Measurements from ENCODE around the gene FBLN1. TPM values are rescaled to one million over a fixed set of nuclear protein-coding genes. Genes with fewer than 3 reads are reported as not detected.

FBLN1 gene
- total and polyA plus RNA-seq, 5 donors from 2014 or later: 0.49 TPM; not detected in 4

DNA sequence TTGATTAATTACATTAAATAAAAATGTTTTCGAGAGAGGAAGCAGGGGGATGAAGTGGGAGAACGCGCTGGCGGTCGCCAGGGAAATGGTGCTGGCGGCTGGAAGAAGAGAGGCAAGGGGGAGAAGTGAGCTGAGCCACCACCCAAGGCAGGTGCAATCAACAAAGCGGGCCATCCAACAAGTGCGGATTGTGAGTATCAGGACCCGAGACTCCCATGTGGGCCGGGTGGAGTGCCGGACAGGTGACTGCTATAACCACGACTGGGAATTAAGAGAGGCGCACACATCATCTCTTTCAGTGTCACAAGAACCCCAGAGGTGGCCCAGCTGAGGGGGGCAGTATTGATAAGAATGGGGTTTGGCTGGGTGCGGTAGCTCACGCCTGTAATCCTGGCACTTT is 127.8 kb downstream of the FBLN1 start:
- H3K4me3 ChIP-seq (ENCODE audit: low read depth, low read length): no peak overlapping the region
- no peaks in the 10 kb centered on the region for H3K36me3 ChIP-seq (ENCODE audit: control insufficient read depth, insufficient read depth, low read length)
- peaks cover 0 to 1% (median 0%) of the 10 kb centered on the region in 7 donors for H3K9me3 Mint-ChIP-seq
- H3K27ac ChIP-seq (ENCODE audit: insufficient read depth, low read length, poor library complexity, severe bottlenecking): no peak overlapping the region
- H3K4me1 Mint-ChIP-seq: peaks cover 0 to 3% (median 0%) of the 10 kb centered on the region in 4 donors
- H3K27me3 Mint-ChIP-seq: peaks cover 45% of the 10 kb centered on the region
- H3K27ac Mint-ChIP-seq: no peak overlapping the region
- DNase-seq (no peak), ATAC-seq (ENCODE audit: low read depth in 2 of 2) (no peak)
- H3K4me1 ChIP-seq (ENCODE audit: control insufficient read depth, insufficient read depth, low read length, poor library complexity, severe bottlenecking): no peaks in the 10 kb centered on the region
- no peak overlapping the region for H3K4me3 Mint-ChIP-seq
- no peaks in the 10 kb centered on the region for H3K27me3 ChIP-seq (ENCODE audit: control insufficient read depth, insufficient read depth, low read length)
- H3K36me3 Mint-ChIP-seq: no peaks in the 10 kb centered on the region
- no peaks in the 10 kb centered on the region for H3K9me3 ChIP-seq (ENCODE audit: control insufficient read depth in 2 of 2, low read length in 2 of 2)

DNA sequence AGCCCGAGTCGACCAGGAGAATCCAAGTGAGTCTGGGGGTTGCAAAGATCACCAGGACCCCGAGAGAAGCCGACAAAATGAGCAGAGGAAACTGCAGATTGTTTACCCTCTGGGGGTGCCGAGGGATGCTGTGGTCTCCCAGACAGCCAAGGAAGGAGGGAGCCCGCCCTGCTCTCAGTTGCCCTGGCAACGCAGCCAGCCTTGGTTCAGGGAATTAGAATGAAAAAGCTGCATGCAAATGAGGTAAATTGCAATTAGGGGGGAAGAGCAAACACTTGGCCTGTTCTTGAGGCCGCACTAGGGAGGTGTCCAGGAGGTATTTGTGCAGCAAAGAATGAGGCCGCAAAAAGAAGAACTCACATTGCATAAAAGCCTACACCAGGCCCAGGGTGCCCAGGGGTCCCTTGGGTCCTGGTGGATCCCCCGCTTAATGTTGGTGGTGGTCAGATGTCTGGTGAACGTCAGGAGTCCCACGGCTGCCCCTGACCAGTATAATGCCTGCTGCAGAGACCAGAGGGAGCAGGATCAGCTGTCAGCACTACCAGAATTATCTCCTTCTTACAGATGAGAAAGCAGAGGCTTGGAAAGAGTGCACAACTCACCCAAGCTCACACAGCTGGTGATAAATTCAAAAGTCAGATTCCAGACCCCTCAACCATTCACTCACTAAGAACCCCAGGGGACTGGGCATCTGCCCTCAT is 128.6 kb downstream of the FBLN1 start:
- Mint-ChIP-seq H3K27me3 (peaks cover 54% of the 10 kb centered on the region), H3K27ac (peak overlapping the region in 1 of 3 donors; percentile 57), H3K4me3 (no peak overlapping the region), H3K9me3 (peaks cover 0 to 1% (median 0%) of the 10 kb centered on the region in 7 donors), H3K36me3 (no peaks in the 10 kb centered on the region), H3K4me1 (peaks cover 0 to 3% (median 0%) of the 10 kb centered on the region in 4 donors)
- H3K4me1 ChIP-seq (ENCODE audit: control insufficient read depth, insufficient read depth, low read length, poor library complexity, severe bottlenecking): no peaks in the 10 kb centered on the region
- ATAC-seq (ENCODE audit: low read depth in 2 of 2): no peak
- H3K4me3 ChIP-seq (ENCODE audit: low read depth, low read length): no peak overlapping the region
- no peaks in the 10 kb centered on the region for H3K36me3 ChIP-seq (ENCODE audit: control insufficient read depth, insufficient read depth, low read length)
- H3K9me3 ChIP-seq (ENCODE audit: control insufficient read depth in 2 of 2, low read length in 2 of 2): no peaks in the 10 kb centered on the region
- H3K27ac ChIP-seq (ENCODE audit: insufficient read depth, low read length, poor library complexity, severe bottlenecking): no peak overlapping the region
- DNase-seq: no peak
- H3K27me3 ChIP-seq (ENCODE audit: control insufficient read depth, insufficient read depth, low read length): peaks cover under 1% of the 10 kb centered on the region

DNA sequence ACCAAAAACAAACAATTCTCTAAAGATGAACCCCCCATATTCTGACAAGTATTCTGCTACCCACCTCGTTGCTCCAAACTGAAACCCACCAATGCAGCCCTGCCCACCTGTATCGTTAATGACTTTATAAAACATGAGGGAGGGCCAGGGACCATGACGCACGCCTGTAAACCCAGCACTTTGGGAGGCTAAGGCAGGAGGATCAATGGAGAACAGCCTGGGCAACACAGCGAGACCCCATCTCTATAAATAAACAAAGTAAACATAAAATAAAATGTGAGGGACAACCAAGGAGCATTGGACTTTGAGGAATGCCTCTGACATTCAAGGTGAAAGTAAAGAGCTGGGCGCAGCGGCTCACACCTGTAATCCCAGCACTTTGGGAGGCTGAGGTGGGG is 129.2 kb downstream of the FBLN1 start:
- H3K4me3 Mint-ChIP-seq: no peak overlapping the region
- no peak overlapping the region for H3K27ac Mint-ChIP-seq
- H3K27ac ChIP-seq (ENCODE audit: insufficient read depth, low read length, poor library complexity, severe bottlenecking): no peak overlapping the region
- no peaks in the 10 kb centered on the region for H3K36me3 Mint-ChIP-seq
- no peak overlapping the region for H3K4me3 ChIP-seq (ENCODE audit: low read depth, low read length)
- DNase-seq: no peak
- H3K9me3 Mint-ChIP-seq: peaks cover 0 to 1% (median 0%) of the 10 kb centered on the region in 7 donors
- H3K4me1 ChIP-seq (ENCODE audit: control insufficient read depth, insufficient read depth, low read length, poor library complexity, severe bottlenecking): no peaks in the 10 kb centered on the region
- peaks cover 59% of the 10 kb centered on the region for H3K27me3 Mint-ChIP-seq
- ATAC-seq (ENCODE audit: low read depth in 2 of 2): no peak
- H3K4me1 Mint-ChIP-seq: peaks cover 0 to 3% (median 0%) of the 10 kb centered on the region in 4 donors
- no peaks in the 10 kb centered on the region for H3K36me3 ChIP-seq (ENCODE audit: control insufficient read depth, insufficient read depth, low read length)
- H3K9me3 ChIP-seq (ENCODE audit: control insufficient read depth in 2 of 2, low read length in 2 of 2): no peaks in the 10 kb centered on the region
- H3K27me3 ChIP-seq (ENCODE audit: control insufficient read depth, insufficient read depth, low read length): peaks cover 4% of the 10 kb centered on the region

DNA sequence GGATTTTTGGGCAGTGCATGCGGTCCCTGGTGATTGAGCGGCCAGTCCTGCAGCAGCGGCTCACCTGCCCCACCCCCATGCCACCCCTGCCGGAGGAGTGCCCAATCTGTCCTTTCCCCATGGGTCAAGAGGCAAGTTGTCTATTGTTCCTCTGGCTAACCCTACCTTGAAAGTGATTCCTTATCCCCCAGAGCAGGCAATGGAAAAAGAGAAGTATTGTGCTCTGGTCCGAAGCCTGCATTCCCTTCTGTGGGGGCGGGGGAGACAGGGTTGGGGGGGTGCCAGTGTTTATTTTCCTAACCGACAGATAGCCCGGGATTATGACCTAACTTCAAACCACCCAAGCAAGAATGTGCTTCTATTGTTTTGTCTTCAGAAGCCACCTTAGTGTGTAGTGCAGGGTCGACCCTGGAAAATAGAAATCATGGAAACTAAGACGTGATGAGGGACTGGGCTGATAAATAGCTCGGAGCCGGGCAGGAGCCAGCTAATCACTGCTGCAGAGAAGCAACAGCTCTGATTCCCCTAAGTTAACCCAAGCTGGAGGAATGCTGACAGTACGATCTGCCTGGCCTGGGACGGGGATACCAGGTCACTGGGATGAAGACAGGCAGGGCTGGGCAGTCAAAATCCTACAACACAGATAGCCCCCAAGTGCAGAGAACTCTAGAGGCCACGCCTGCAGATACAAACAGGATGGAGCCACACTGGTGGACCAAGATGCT is 130.3 kb downstream of the FBLN1 start:
- no peak overlapping the region for H3K27ac Mint-ChIP-seq
- no peak overlapping the region for H3K4me3 Mint-ChIP-seq
- H3K27me3 ChIP-seq (ENCODE audit: control insufficient read depth, insufficient read depth, low read length): peaks cover 5% of the 10 kb centered on the region
- H3K36me3 Mint-ChIP-seq: no peaks in the 10 kb centered on the region
- H3K36me3 ChIP-seq (ENCODE audit: control insufficient read depth, insufficient read depth, low read length): no peaks in the 10 kb centered on the region
- H3K27ac ChIP-seq (ENCODE audit: insufficient read depth, low read length, poor library complexity, severe bottlenecking): no peak overlapping the region
- peaks cover 62% of the 10 kb centered on the region for H3K27me3 Mint-ChIP-seq
- H3K4me3 ChIP-seq (ENCODE audit: low read depth, low read length): no peak overlapping the region
- H3K4me1 Mint-ChIP-seq: peaks cover 0 to 3% (median 0%) of the 10 kb centered on the region in 4 donors
- ATAC-seq (ENCODE audit: low read depth in 2 of 2): no peak
- no peaks in the 10 kb centered on the region for H3K9me3 ChIP-seq (ENCODE audit: control insufficient read depth in 2 of 2, low read length in 2 of 2)
- DNase-seq: no peak
- peaks cover 0 to 1% (median 0%) of the 10 kb centered on the region in 7 donors for H3K9me3 Mint-ChIP-seq
- H3K4me1 ChIP-seq (ENCODE audit: control insufficient read depth, insufficient read depth, low read length, poor library complexity, severe bottlenecking): no peaks in the 10 kb centered on the region

DNA sequence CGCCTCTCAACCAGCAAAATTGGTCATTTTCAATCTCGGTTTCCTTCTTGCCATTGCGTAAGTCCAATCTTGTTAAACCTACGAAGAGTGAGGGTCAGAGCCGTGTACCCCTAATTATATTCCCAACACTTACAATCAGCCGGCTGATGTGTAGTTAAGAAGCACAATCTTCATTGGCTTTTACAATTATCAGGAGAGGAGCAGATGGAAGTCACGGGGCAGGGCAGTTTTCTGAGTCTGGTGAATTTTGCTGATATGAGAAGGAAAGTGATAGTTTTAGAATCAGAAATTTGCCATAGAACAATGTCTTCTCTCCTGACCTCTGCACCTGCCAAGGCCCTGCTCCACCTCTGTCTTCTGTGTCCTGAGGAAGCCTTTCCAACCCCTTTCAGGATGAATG is 134.0 kb downstream of the FBLN1 start:
- no peak overlapping the region for H3K4me3 ChIP-seq (ENCODE audit: low read depth, low read length)
- no peaks in the 10 kb centered on the region for H3K36me3 Mint-ChIP-seq
- H3K27me3 Mint-ChIP-seq: peaks cover 54% of the 10 kb centered on the region
- no peak overlapping the region for H3K27ac ChIP-seq (ENCODE audit: insufficient read depth, low read length, poor library complexity, severe bottlenecking)
- no peak overlapping the region for H3K4me3 Mint-ChIP-seq
- ATAC-seq (ENCODE audit: low read depth in 2 of 2) (no peak), DNase-seq (no peak)
- H3K27ac Mint-ChIP-seq: no peak overlapping the region
- no peaks in the 10 kb centered on the region for H3K9me3 ChIP-seq (ENCODE audit: control insufficient read depth in 2 of 2, low read length in 2 of 2)
- H3K4me1 Mint-ChIP-seq: peaks cover 0 to 3% (median 1%) of the 10 kb centered on the region in 4 donors
- H3K4me1 ChIP-seq (ENCODE audit: control insufficient read depth, insufficient read depth, low read length, poor library complexity, severe bottlenecking): no peaks in the 10 kb centered on the region
- peaks cover 9% of the 10 kb centered on the region for H3K27me3 ChIP-seq (ENCODE audit: control insufficient read depth, insufficient read depth, low read length)
- H3K9me3 Mint-ChIP-seq: no peaks in the 10 kb centered on the region
- no peaks in the 10 kb centered on the region for H3K36me3 ChIP-seq (ENCODE audit: control insufficient read depth, insufficient read depth, low read length)

DNA sequence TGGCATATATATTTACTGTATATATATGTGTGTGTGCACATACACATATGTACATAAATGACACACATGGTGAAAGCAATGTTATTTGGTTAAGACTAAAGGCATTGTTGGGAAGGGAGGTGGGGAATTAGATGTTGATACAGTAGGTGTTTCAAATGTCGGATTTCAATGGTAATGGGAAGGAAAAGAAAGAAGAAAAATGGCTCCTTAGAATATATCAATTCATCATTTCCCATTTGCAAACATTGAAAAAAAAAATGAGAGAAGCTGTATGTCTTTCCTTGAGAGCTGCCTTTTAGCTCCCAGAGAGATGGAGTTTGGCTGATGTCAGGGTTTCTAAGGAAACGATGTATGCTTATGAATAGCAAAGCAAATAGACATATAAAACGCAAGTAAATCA is 135.5 kb downstream of the FBLN1 start:
- DNase-seq (no peak), ATAC-seq (ENCODE audit: low read depth in 2 of 2) (no peak)
- no peak overlapping the region for H3K27ac Mint-ChIP-seq
- H3K36me3 Mint-ChIP-seq: no peaks in the 10 kb centered on the region
- H3K4me1 Mint-ChIP-seq: peaks cover 0 to 6% (median 1%) of the 10 kb centered on the region in 4 donors
- no peak overlapping the region for H3K4me3 Mint-ChIP-seq
- no peaks in the 10 kb centered on the region for H3K9me3 Mint-ChIP-seq
- no peaks in the 10 kb centered on the region for H3K9me3 ChIP-seq (ENCODE audit: control insufficient read depth in 2 of 2, low read length in 2 of 2)
- H3K27me3 Mint-ChIP-seq: peaks cover 56% of the 10 kb centered on the region
- H3K27me3 ChIP-seq (ENCODE audit: control insufficient read depth, insufficient read depth, low read length): peaks cover 9% of the 10 kb centered on the region
- H3K4me1 ChIP-seq (ENCODE audit: control insufficient read depth, insufficient read depth, low read length, poor library complexity, severe bottlenecking): no peaks in the 10 kb centered on the region
- H3K36me3 ChIP-seq (ENCODE audit: control insufficient read depth, insufficient read depth, low read length): no peaks in the 10 kb centered on the region
- H3K4me3 ChIP-seq (ENCODE audit: low read depth, low read length): no peak overlapping the region
- H3K27ac ChIP-seq (ENCODE audit: insufficient read depth, low read length, poor library complexity, severe bottlenecking): no peak overlapping the region

DNA sequence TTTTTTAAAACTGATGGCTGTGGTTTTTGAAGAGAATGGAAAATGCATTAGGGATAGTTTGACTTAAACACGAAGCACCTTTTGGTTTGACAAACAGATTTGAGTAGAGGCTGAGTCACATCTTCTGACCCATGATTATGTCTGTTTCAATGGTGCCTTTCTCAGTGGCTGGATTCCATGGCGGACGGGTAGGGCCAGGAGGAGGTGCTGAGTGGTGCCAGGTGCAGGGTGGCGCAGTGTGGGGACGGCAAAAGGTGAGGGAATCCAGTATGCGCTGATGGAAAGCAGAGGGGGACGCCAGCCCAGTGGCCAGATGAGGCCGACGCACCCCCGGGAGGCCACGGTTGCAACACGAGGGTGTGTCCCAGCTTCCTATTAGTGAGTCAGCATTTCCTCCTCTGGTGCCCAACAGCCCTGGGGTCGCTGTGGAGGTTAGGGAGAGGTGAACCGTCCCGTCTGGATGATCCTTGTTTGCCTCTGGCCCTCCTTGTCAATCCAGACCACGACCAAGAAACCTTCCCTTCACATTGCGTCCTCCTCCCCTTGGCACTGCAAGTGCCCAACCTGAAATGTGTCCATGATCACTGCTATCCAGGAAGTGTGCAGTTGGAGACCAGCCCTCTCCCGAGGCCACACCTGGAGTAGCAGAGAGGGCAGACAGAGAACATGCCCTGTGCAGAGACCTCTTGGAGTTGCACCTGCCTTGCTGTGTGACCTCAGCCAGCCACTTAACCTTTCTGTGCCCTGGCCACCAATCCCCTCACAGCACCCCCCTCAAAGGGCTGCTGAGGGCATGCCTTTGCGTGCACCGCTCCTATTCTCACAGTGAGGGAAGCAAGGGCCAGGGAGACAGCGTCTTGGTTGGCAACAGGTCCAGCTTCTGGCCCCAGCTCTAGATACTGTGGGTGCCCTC is 136.4 kb downstream of the FBLN1 start:
- Mint-ChIP-seq H3K9me3 (no peaks in the 10 kb centered on the region), H3K27ac (no peak overlapping the region), H3K4me3 (no peak overlapping the region), H3K36me3 (no peaks in the 10 kb centered on the region), H3K27me3 (peaks cover 55% of the 10 kb centered on the region), H3K4me1 (peaks cover 0 to 6% (median 1%) of the 10 kb centered on the region in 4 donors)
- Histone ChIP-seq H3K9me3 (ENCODE audit: control insufficient read depth in 2 of 2, low read length in 2 of 2) (no peaks in the 10 kb centered on the region), H3K4me1 (ENCODE audit: control insufficient read depth, insufficient read depth, low read length, poor library complexity, severe bottlenecking) (no peaks in the 10 kb centered on the region), H3K27me3 (ENCODE audit: control insufficient read depth, insufficient read depth, low read length) (peaks cover 9% of the 10 kb centered on the region), H3K4me3 (ENCODE audit: low read depth, low read length) (no peak overlapping the region), H3K27ac (ENCODE audit: insufficient read depth, low read length, poor library complexity, severe bottlenecking) (no peak overlapping the region), H3K36me3 (ENCODE audit: control insufficient read depth, insufficient read depth, low read length) (no peaks in the 10 kb centered on the region)
- no peak for DNase-seq
- no peak for ATAC-seq (ENCODE audit: low read depth in 2 of 2)

Measured in CD4-positive, CD25-positive, alpha-beta regulatory T cell (primary cell).